ENCODE data around the gene LEMD3.

LEMD3 gene

GRCh38 chr12:65152596-65152995, 16.8 kb upstream of the LEMD3 start:
- no peak overlapping the region for H3K4me3 Mint-ChIP-seq
- H3K27ac Mint-ChIP-seq: no peak overlapping the region
- H3K36me3 Mint-ChIP-seq (ENCODE audit: low read depth): peaks cover 4% of the 10 kb centered on the region
- peaks cover 29% of the 10 kb centered on the region for H3K27me3 Mint-ChIP-seq (ENCODE audit: low read depth)
- H3K4me1 Mint-ChIP-seq (ENCODE audit: low read depth): peaks cover 18% of the 10 kb centered on the region
- H3K9me3 Mint-ChIP-seq: no peaks in the 10 kb centered on the region
- DNase-seq (ENCODE audit: low spot score): no peak

GRCh38 chr12:65155784-65156183, 13.6 kb upstream of the LEMD3 start:
- H3K27me3 Mint-ChIP-seq (ENCODE audit: low read depth): peaks cover 26% of the 10 kb centered on the region
- DNase-seq (ENCODE audit: low spot score): no peak
- H3K9me3 Mint-ChIP-seq: no peaks in the 10 kb centered on the region
- peak overlapping the region; percentile 44 for H3K27ac Mint-ChIP-seq
- peak overlapping the region; percentile 52 for H3K4me3 Mint-ChIP-seq
- peaks cover 4% of the 10 kb centered on the region for H3K36me3 Mint-ChIP-seq (ENCODE audit: low read depth)
- peaks cover 17% of the 10 kb centered on the region for H3K4me1 Mint-ChIP-seq (ENCODE audit: low read depth)

- H3K27ac Mint-ChIP-seq: peak overlapping the region; percentile 77
- peaks cover 16% of the 10 kb centered on the region for H3K4me1 Mint-ChIP-seq (ENCODE audit: low read depth)
- peak overlapping the region; percentile 52 for H3K4me3 Mint-ChIP-seq
- H3K27me3 Mint-ChIP-seq (ENCODE audit: low read depth): peaks cover 23% of the 10 kb centered on the region
- no peaks in the 10 kb centered on the region for H3K9me3 Mint-ChIP-seq
- no peak for DNase-seq (ENCODE audit: low spot score)
- peaks cover 4% of the 10 kb centered on the region for H3K36me3 Mint-ChIP-seq (ENCODE audit: low read depth)
Measured at GRCh38 chr12:65156366-65156841, 13.0 kb upstream of the LEMD3 start.

- Mint-ChIP-seq H3K27me3 (ENCODE audit: low read depth) (peaks cover 21% of the 10 kb centered on the region), H3K27ac (peak overlapping the region; percentile 77), H3K4me1 (ENCODE audit: low read depth) (peaks cover 16% of the 10 kb centered on the region), H3K4me3 (peak overlapping the region; percentile 52), H3K36me3 (ENCODE audit: low read depth) (peaks cover 4% of the 10 kb centered on the region), H3K9me3 (no peaks in the 10 kb centered on the region)
- no peak for DNase-seq (ENCODE audit: low spot score)
Measured at GRCh38 chr12:65157091-65157490, 12.3 kb upstream of the LEMD3 start.

- Mint-ChIP-seq H3K36me3 (ENCODE audit: low read depth) (no peaks in the 10 kb centered on the region), H3K4me3 (no peak overlapping the region), H3K9me3 (no peaks in the 10 kb centered on the region), H3K4me1 (ENCODE audit: low read depth) (peaks cover 10% of the 10 kb centered on the region), H3K27me3 (ENCODE audit: low read depth) (peaks cover 22% of the 10 kb centered on the region), H3K27ac (no peak overlapping the region)
- DNase-seq (ENCODE audit: low spot score): no peak
Measured at GRCh38 chr12:65162609-65163008, 6.8 kb upstream of the LEMD3 start.

GRCh38 chr12:65164244-65164643, 5.1 kb upstream of the LEMD3 start:
- H3K4me1 Mint-ChIP-seq (ENCODE audit: low read depth): peaks cover 13% of the 10 kb centered on the region

GRCh38 chr12:65164774-65165173, 4.6 kb upstream of the LEMD3 start:
- peaks cover 20% of the 10 kb centered on the region for H3K27me3 Mint-ChIP-seq (ENCODE audit: low read depth)
- no peak overlapping the region for H3K27ac Mint-ChIP-seq

More at GRCh38 chr12:65164244-65164643, 5.1 kb upstream of the LEMD3 start:
- Mint-ChIP-seq H3K36me3 (ENCODE audit: low read depth) (peaks cover under 1% of the 10 kb centered on the region), H3K9me3 (no peaks in the 10 kb centered on the region), H3K4me3 (no peak overlapping the region), H3K27ac (no peak overlapping the region), H3K27me3 (ENCODE audit: low read depth) (peaks cover 22% of the 10 kb centered on the region)
- no peak for DNase-seq (ENCODE audit: low spot score)

GRCh38 chr12:65168681-65169319, 583 bp upstream of the LEMD3 start:
- DNase-seq (ENCODE audit: low spot score): no peak
- Mint-ChIP-seq H3K27me3 (ENCODE audit: low read depth) (peaks cover 5% of the 10 kb centered on the region), H3K36me3 (ENCODE audit: low read depth) (peaks cover 25% of the 10 kb centered on the region), H3K27ac (peak overlapping the region; percentile 95), H3K4me3 (peak overlapping the region; percentile 100), H3K9me3 (no peaks in the 10 kb centered on the region), H3K4me1 (ENCODE audit: low read depth) (peaks cover 24% of the 10 kb centered on the region)

More at GRCh38 chr12:65164774-65165173, 4.6 kb upstream of the LEMD3 start:
- Mint-ChIP-seq H3K36me3 (ENCODE audit: low read depth) (peaks cover 4% of the 10 kb centered on the region), H3K9me3 (no peaks in the 10 kb centered on the region), H3K4me1 (ENCODE audit: low read depth) (peaks cover 13% of the 10 kb centered on the region), H3K4me3 (no peak overlapping the region)
- no peak for DNase-seq (ENCODE audit: low spot score)

- peak overlapping the region; percentile 86 for H3K27ac Mint-ChIP-seq
- no peaks in the 10 kb centered on the region for H3K9me3 Mint-ChIP-seq
- H3K4me1 Mint-ChIP-seq (ENCODE audit: low read depth): peaks cover 23% of the 10 kb centered on the region
- peak; percentile 63 for DNase-seq (ENCODE audit: low spot score)
- peak overlapping the region; percentile 90 for H3K4me3 Mint-ChIP-seq
- H3K36me3 Mint-ChIP-seq (ENCODE audit: low read depth): peaks cover 25% of the 10 kb centered on the region
- peaks cover 5% of the 10 kb centered on the region for H3K27me3 Mint-ChIP-seq (ENCODE audit: low read depth)
Measured at GRCh38 chr12:65170209-65170881, 962 bp downstream of the LEMD3 start.

GRCh38 chr12:65171073-65171472, 1.7 kb downstream of the LEMD3 start:
- Mint-ChIP-seq H3K4me1 (ENCODE audit: low read depth) (peaks cover 23% of the 10 kb centered on the region), H3K27ac (peak overlapping the region; percentile 86), H3K9me3 (no peaks in the 10 kb centered on the region), H3K4me3 (peak overlapping the region; percentile 90), H3K36me3 (ENCODE audit: low read depth) (peaks cover 25% of the 10 kb centered on the region), H3K27me3 (ENCODE audit: low read depth) (peaks cover 3% of the 10 kb centered on the region)
- no peak for DNase-seq (ENCODE audit: low spot score)

- H3K4me1 Mint-ChIP-seq (ENCODE audit: low read depth): peaks cover 23% of the 10 kb centered on the region
- peaks cover 25% of the 10 kb centered on the region for H3K36me3 Mint-ChIP-seq (ENCODE audit: low read depth)
- H3K9me3 Mint-ChIP-seq: no peaks in the 10 kb centered on the region
- peak overlapping the region; percentile 7 for H3K27ac Mint-ChIP-seq
- H3K4me3 Mint-ChIP-seq: peak overlapping the region; percentile 83
- no peak for DNase-seq (ENCODE audit: low spot score)
- peaks cover 2% of the 10 kb centered on the region for H3K27me3 Mint-ChIP-seq (ENCODE audit: low read depth)
Measured at GRCh38 chr12:65171870-65172269, 2.5 kb downstream of the LEMD3 start.

- no peak overlapping the region for H3K4me3 Mint-ChIP-seq
- no peak overlapping the region for H3K27ac Mint-ChIP-seq
- H3K27me3 Mint-ChIP-seq (ENCODE audit: low read depth): no peaks in the 10 kb centered on the region
- no peak for DNase-seq (ENCODE audit: low spot score)
- peaks cover 22% of the 10 kb centered on the region for H3K36me3 Mint-ChIP-seq (ENCODE audit: low read depth)
- no peaks in the 10 kb centered on the region for H3K9me3 Mint-ChIP-seq
- H3K4me1 Mint-ChIP-seq (ENCODE audit: low read depth): peaks cover 20% of the 10 kb centered on the region
Measured at GRCh38 chr12:65175385-65175784, 6.0 kb downstream of the LEMD3 start.

GRCh38 chr12:65182012-65182739, 12.8 kb downstream of the LEMD3 start:
- H3K27me3 Mint-ChIP-seq (ENCODE audit: low read depth): no peaks in the 10 kb centered on the region
- peaks cover 38% of the 10 kb centered on the region for H3K36me3 Mint-ChIP-seq (ENCODE audit: low read depth)
- peaks cover 40% of the 10 kb centered on the region for H3K4me1 Mint-ChIP-seq (ENCODE audit: low read depth)
- no peaks in the 10 kb centered on the region for H3K9me3 Mint-ChIP-seq
- no peak for DNase-seq (ENCODE audit: low spot score)
- H3K27ac Mint-ChIP-seq: no peak overlapping the region
- no peak overlapping the region for H3K4me3 Mint-ChIP-seq

All from T-helper 2 cell treated with Interferon-gamma antibody and Interleukin-4, amounts not matched to agents 5 μg/mL and 100 μg/mL, for 36 hours (primary cell).